C4-2B (cell line): ENCODE results near the gene RARRES2.

ENCODE experiments used
- CTCF ChIP-seq: fragments of 450-650 bp; conservative IDR thresholded peaks from 2 replicates; pipeline ENCODE4 v1.5.1; 2017; ENCODE audit warnings: mild to moderate bottlenecking
- ZFX ChIP-seq: fragments of 450-650 bp; IDR thresholded peaks from 2 replicates; pipeline ENCODE4 v1.6.1; 2017

- TF ChIP-seq CTCF (no peak), ZFX (no peak)
These were observed 19.2 kb downstream of the RARRES2 start for GRCh38 chr7:150322114-150322832.
